DND-41 (cell line): ENCODE data around the gene KRT32.
"Not testable (repeated sequence)": the region's sequence is repeated elsewhere in the genome, so short reads cannot be mapped to it uniquely, and the experiment has no call there.

ENCODE experiments used
- ATAC-seq: fragments of 200-7000 bp; cut with Tn5 transposase; 3 replicates; pipeline ENCODE4 v1.9.1; 2021; ENCODE audit warnings: low read depth; ENCODE audit not compliant: insufficient read depth
- DNase-seq: peaks from one replicate; pipeline ENCODE4 v3.0.0-alpha.2; 2020
- H2AFZ ChIP-seq: 2 replicates; pipeline ENCODE4 v1.6.0; 2012; ENCODE audit warnings: low read depth, low read length
- H3K27ac ChIP-seq: 2 replicates; pipeline ENCODE4 v1.5.1; 2012; ENCODE audit warnings: low read length, inconsistent platforms
- H3K27me3 ChIP-seq: fragments of 200-600 bp; sonication (generic); 2 replicates; pipeline ENCODE4 v1.6.0; 2012; ENCODE audit warnings: low read length, mild to moderate bottlenecking, inconsistent platforms; ENCODE audit not compliant: insufficient read depth, poor library complexity
- H3K36me3 ChIP-seq: 2 replicates; pipeline ENCODE4 v1.5.1; 2012; ENCODE audit warnings: low read length, inconsistent platforms; ENCODE audit not compliant: insufficient read depth
- H3K4me1 ChIP-seq: 2 replicates; pipeline ENCODE4 v1.5.1; 2012; ENCODE audit warnings: mild to moderate bottlenecking, low read length; ENCODE audit not compliant: insufficient read depth
- H3K4me2 ChIP-seq: 2 replicates; pipeline ENCODE4 v1.6.0; 2012; ENCODE audit warnings: mild to moderate bottlenecking, moderate library complexity, low read length, inconsistent platforms; ENCODE audit not compliant: insufficient read depth
- H3K4me3 ChIP-seq, 2 experiments: fragments of 200-600 bp in 1 of 2; shearing (Covaris generic) in 1 of 2; 2 replicates each; pipeline ENCODE4 v1.5.1; 2012 to 2016; ENCODE audit warnings: inconsistent platforms in 2 of 2, low read length in 2 of 2, mild to moderate bottlenecking in 2 of 2, low read depth in 1 of 2, moderate library complexity in 1 of 2
- H3K79me2 ChIP-seq: 2 replicates; pipeline ENCODE4 v1.6.0; 2012; ENCODE audit warnings: low read length, inconsistent platforms; ENCODE audit not compliant: insufficient read depth
- H3K9ac ChIP-seq: 2 replicates; pipeline ENCODE4 v1.6.0; 2012; ENCODE audit warnings: low read depth, mild to moderate bottlenecking, inconsistent platforms, low read length, moderate library complexity
- H3K9me3 ChIP-seq: 2 replicates; pipeline ENCODE4 v1.5.1; 2012; ENCODE audit warnings: low read length, moderate library complexity, mild to moderate bottlenecking, inconsistent platforms; ENCODE audit not compliant: insufficient read depth, severe bottlenecking
- H4K20me1 ChIP-seq: 2 replicates; pipeline ENCODE4 v1.6.0; 2012; ENCODE audit warnings: low read length; ENCODE audit not compliant: insufficient read depth
- CTCF ChIP-seq: IDR thresholded peaks from 2 replicates; pipeline ENCODE4 v1.5.1; 2012; ENCODE audit warnings: borderline replicate concordance, low read length, moderate library complexity, mild to moderate bottlenecking; ENCODE audit not compliant: poor library complexity, severe bottlenecking; ENCODE audit errors: extremely low read depth
- EZH2 ChIP-seq: IDR thresholded peaks from 3 replicates; pipeline ENCODE4 v1.6.1; 2012; ENCODE audit warnings: borderline replicate concordance, low read depth, mild to moderate bottlenecking, moderate library complexity, low read length, inconsistent platforms; ENCODE audit not compliant: severe bottlenecking

The KRT32 gene

GRCh38 chr17:41429667-41430066, 37.5 kb downstream of the KRT32 start:
- H3K4me3 ChIP-seq = no peak overlapping the region
- no peak overlapping the region for H3K27ac ChIP-seq
- no peaks in the 10 kb centered on the region for H3K36me3 ChIP-seq
- no peaks in the 10 kb centered on the region for H3K79me2 ChIP-seq
- no peak overlapping the region for H3K4me2 ChIP-seq
- no peaks in the 10 kb centered on the region for H4K20me1 ChIP-seq
- H3K9ac ChIP-seq = no peak overlapping the region
- no peak for ATAC-seq
- H3K4me1 ChIP-seq = no peaks in the 10 kb centered on the region
- no peaks in the 10 kb centered on the region for H3K9me3 ChIP-seq
- TF ChIP-seq CTCF = no peak
- TF ChIP-seq EZH2 = no peak
- peaks cover 15% of the 10 kb centered on the region for H3K27me3 ChIP-seq
- H2AFZ ChIP-seq = no peak overlapping the region
- no peak for DNase-seq

- Histone ChIP-seq H3K4me3 (no peak overlapping the region), H3K79me2 (no peaks in the 10 kb centered on the region), H3K4me1 (no peaks in the 10 kb centered on the region), H3K4me2 (no peak overlapping the region), H3K36me3 (no peaks in the 10 kb centered on the region), H3K9ac (no peak overlapping the region), H2AFZ (no peak overlapping the region), H4K20me1 (no peaks in the 10 kb centered on the region), H3K27me3 (peaks cover 15% of the 10 kb centered on the region), H3K27ac (no peak overlapping the region), H3K9me3 (no peaks in the 10 kb centered on the region)
- no peak for ATAC-seq
- DNase-seq = no peak
- no peak for TF ChIP-seq CTCF
- no peak for TF ChIP-seq EZH2
Observed at GRCh38 chr17:41428591-41429291, 38.4 kb downstream of the KRT32 start.

DNA sequence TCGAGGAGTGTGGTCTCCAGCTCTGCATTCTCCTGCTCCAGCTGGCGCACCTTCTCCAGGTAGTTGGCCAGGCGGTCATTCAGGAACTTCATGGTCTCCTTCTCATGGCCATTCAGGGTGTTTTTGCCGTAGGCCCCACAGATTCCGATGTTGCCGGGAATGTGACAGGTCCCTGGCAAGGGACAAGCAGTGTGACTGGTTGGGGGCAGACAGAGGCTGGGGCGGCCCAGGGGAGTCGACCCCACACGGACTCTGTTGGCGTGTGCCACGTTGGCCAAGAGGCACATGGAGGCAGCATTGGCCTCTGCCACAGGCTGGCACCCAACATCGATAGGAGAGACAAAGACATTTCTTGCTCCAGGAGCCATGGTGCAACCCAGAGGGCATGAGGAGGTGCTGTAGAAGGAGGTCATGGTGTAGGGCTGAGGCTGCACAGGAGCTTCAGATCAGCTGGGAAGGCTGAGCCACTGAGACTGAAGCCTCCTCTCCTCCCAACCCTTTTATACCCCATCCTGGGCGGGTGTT, 43.0 kb downstream of the KRT32 start, which contains the start of gene KRT37:
Gene KRT37 (minus strand): TSS at position 475 of the 525 bp plus-strand sequence. CDS start 62 bp downstream, at position 413.
- no peaks in the 10 kb centered on the region for H3K4me1 ChIP-seq
- ATAC-seq (no peak), DNase-seq (no peak)
- no peaks in the 10 kb centered on the region for H3K79me2 ChIP-seq
- TF ChIP-seq CTCF (no peak), EZH2 (no peak)
- no peak within 1 kb of the TSS for H2AFZ ChIP-seq
- H3K9ac ChIP-seq = no peak within 1 kb of the TSS
- no peak within 1 kb of the TSS for H3K27ac ChIP-seq
- no peak within 1 kb of the TSS for H3K4me3 ChIP-seq
- H3K27me3 ChIP-seq = peaks cover 11% of the 10 kb centered on the region
- H3K9me3 ChIP-seq = no peaks in the 10 kb centered on the region
- H4K20me1 ChIP-seq = no peaks in the 10 kb centered on the region; the same call in 1 of the 2 replicates
- no peaks in the 10 kb centered on the region for H3K36me3 ChIP-seq
- H3K4me2 ChIP-seq = no peak within 1 kb of the TSS

- not testable (repeated sequence) for H3K27me3 ChIP-seq, H3K9ac ChIP-seq, H3K4me1 ChIP-seq, H3K27ac ChIP-seq, H3K4me2 ChIP-seq, H3K4me3 ChIP-seq, H3K36me3 ChIP-seq, DNase-seq, H3K9me3 ChIP-seq, ATAC-seq, H4K20me1 ChIP-seq, H3K79me2 ChIP-seq, H2AFZ ChIP-seq
Observed at GRCh38 chr17:41422586-41422985, 44.6 kb downstream of the KRT32 start.
